Colonic mucosa (tissue), 4 donors: ENCODE measurements around the gene LELP1. TPM values are rescaled to one million over a fixed set of nuclear protein-coding genes. Genes with fewer than 3 reads are reported as not detected.

Source experiments
- DNase-seq: peaks from one replicate; pipeline ENCODE4 v3.0.0-alpha.2; 2020
- H3K27ac ChIP-seq: fragments of 200-600 bp; one replicate; pipeline ENCODE4 v1.8.0; 2021
- H3K27me3 ChIP-seq: fragments of 200-600 bp; one replicate; pipeline ENCODE4 v1.8.0; 2021
- H3K36me3 ChIP-seq: fragments of 200-600 bp; one replicate; pipeline ENCODE4 v1.8.0; 2021
- H3K4me1 ChIP-seq: fragments of 200-600 bp; one replicate; pipeline ENCODE4 v1.8.0; 2021; ENCODE audit warnings: mild to moderate bottlenecking
- H3K4me3 ChIP-seq: fragments of 200-600 bp; one replicate; pipeline ENCODE4 v1.8.0; 2021
- H3K9ac ChIP-seq, 2 donors: one replicate each; pipeline ENCODE4 v1.7.0; 2013; ENCODE audit warnings: control low read depth in 2 of 2, low read depth in 2 of 2, low read length in 2 of 2
- H3K9me3 ChIP-seq: fragments of 200-600 bp; one replicate; pipeline ENCODE4 v1.8.0; 2021
- intact Hi-C: fragments of 100-400 bp; cut with DNase I; formaldehyde crosslinking; loops from one replicate; pipeline ENCODE4 v1.14.1; 2022
- total RNA-seq, 2 donors: library from RNA; stranded (reverse); fragmentation: NEBNext Ultra II Directional in 1 of 2; extraction: Animal tissue kit (Norgen Biotek cat#: 25700) in 1 of 2; gene quantifications; one replicate each; pipeline ENCODE4 v1.2.1, GENCODE V29; 2021
- TF ChIP-seq, protein P1 (sequence below): fragments of 200-600 bp; IDR thresholded peaks from one replicate; pipeline ENCODE4 v1.8.0; 2022; ENCODE audit warnings: antibody characterized with exemption, mild to moderate bottlenecking
- donor health status: healthy.
- donor health status: DM: no; HTN: no; CAD: no.
- donor health status: DM: no; HTN: no; CAD: no.

Gene LELP1
- total RNA-seq, 2 donors from 2014 or later: not detected

DNA sequence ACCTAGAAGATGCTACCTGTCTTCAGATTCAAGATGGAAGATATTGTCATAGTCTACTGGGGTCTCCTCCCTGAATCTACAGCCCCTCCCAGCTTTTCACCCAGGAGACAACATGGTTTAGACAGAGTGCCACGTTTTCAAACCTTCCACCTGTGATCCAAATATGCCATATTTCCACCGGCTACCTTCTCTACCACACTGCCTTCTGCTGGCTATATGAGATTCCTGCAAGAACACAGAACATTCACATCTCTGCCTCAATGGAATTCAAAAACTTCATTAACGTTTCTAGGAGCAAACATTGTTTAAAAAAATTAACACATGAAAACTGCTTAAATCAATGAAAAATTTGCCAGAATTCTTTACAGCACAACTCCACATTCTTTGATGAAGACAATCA lies 12.9 kb upstream of the LELP1 start:
- no peaks in the 10 kb centered on the region for H3K4me1 ChIP-seq
- H3K36me3 ChIP-seq: no peaks in the 10 kb centered on the region
- intact Hi-C loops: no loop called here
- H3K9me3 ChIP-seq: no peaks in the 10 kb centered on the region
- H3K27me3 ChIP-seq: no peaks in the 10 kb centered on the region
- no peak overlapping the region for H3K4me3 ChIP-seq
- TF ChIP-seq, protein P1, sequence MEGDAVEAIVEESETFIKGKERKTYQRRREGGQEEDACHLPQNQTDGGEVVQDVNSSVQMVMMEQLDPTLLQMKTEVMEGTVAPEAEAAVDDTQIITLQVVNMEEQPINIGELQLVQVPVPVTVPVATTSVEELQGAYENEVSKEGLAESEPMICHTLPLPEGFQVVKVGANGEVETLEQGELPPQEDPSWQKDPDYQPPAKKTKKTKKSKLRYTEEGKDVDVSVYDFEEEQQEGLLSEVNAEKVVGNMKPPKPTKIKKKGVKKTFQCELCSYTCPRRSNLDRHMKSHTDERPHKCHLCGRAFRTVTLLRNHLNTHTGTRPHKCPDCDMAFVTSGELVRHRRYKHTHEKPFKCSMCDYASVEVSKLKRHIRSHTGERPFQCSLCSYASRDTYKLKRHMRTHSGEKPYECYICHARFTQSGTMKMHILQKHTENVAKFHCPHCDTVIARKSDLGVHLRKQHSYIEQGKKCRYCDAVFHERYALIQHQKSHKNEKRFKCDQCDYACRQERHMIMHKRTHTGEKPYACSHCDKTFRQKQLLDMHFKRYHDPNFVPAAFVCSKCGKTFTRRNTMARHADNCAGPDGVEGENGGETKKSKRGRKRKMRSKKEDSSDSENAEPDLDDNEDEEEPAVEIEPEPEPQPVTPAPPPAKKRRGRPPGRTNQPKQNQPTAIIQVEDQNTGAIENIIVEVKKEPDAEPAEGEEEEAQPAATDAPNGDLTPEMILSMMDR: no peak
- no peak for DNase-seq
- H3K9ac ChIP-seq: no peak overlapping the region
- H3K27ac ChIP-seq: no peak overlapping the region

DNA sequence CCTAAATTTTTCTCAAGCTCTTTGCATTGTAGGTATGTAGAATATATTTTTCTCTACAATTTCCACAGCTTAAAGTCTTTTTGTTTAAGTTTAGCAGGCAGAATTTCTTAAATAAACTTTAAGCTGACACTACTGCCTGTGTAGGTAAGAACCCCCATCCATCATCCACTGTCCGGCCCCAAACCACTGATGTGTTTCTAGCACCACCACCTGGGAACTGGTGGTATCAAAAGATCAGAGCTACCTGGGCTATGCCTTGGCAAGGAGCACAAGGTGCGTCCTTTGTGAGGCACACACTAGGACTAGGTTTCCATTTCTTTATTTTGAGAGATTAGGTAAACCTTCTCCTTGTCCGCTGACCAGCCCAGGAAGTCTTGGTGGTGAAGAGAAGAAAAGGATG lies 10.5 kb upstream of the LELP1 start:
- H3K27ac ChIP-seq: no peak overlapping the region
- TF ChIP-seq, protein P1: no peak
- no peak overlapping the region for H3K4me3 ChIP-seq
- H3K4me1 ChIP-seq: no peaks in the 10 kb centered on the region
- H3K27me3 ChIP-seq: no peaks in the 10 kb centered on the region
- intact Hi-C loops: no loop called here
- no peak overlapping the region for H3K9ac ChIP-seq
- DNase-seq: no peak
- no peaks in the 10 kb centered on the region for H3K9me3 ChIP-seq
- no peaks in the 10 kb centered on the region for H3K36me3 ChIP-seq

DNA sequence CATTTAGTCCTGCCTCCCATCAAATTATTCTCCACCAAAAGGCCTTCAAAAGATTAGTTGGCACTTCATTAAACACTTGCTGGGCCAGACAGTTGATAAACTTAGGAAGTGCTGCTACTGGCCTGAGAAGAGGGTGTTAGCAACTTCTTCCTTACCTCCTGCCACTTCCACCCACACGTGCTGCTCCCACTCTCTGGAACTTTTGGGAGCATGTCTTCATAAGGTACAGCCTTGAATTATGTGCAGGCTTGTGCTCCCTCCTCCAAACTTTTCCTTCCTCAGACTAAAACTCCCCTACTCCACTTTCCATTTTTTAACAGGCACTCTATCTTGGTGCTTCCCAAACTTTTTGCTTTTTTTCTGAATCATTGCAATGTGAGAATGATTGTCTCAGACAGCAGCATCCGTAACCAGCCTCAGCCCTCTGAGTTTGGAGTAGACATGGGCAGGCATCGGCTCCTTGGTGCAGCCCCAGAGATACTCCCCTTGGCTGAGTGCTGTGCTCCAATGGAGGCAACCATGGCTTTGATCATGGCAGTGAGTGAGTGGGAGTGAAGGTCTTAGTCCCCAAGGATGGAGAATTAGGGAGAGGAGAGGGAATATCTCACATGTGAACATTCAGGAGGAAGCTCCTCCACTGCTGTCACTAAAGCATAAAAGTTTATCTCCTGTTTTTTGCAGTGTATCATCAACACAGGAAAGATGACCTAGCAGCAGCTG lies 8.7 kb upstream of the LELP1 start:
- H3K4me3 ChIP-seq: no peak overlapping the region
- intact Hi-C loops: no loop called here
- H3K27ac ChIP-seq: no peak overlapping the region
- no peaks in the 10 kb centered on the region for H3K4me1 ChIP-seq
- DNase-seq: no peak
- no peak overlapping the region for H3K9ac ChIP-seq
- TF ChIP-seq, protein P1: no peak
- H3K27me3 ChIP-seq: no peaks in the 10 kb centered on the region
- no peaks in the 10 kb centered on the region for H3K36me3 ChIP-seq
- H3K9me3 ChIP-seq: no peaks in the 10 kb centered on the region

DNA sequence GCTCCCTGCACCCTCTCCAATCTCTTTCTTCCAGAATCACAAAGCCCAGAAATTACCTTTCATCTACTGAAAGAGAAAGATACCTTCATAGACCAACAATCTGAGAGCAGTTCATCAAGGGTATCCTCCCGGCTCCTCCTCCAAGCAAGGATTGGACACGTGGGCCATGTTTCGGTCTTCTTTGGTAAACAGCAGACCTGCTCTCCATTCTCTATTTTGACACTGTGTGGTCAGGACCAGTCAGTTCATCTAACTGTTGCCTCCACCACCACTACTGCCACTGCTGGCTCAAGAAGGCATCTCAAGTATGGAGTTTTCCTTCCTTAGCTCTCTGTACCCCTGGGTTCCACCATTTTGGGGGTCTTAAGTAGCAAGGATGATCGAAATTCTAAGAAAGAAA lies 8.0 kb upstream of the LELP1 start:
- no peak for DNase-seq
- Histone ChIP-seq H3K27me3 (no peaks in the 10 kb centered on the region), H3K9ac (no peak overlapping the region), H3K36me3 (no peaks in the 10 kb centered on the region), H3K27ac (no peak overlapping the region), H3K4me3 (no peak overlapping the region), H3K9me3 (no peaks in the 10 kb centered on the region), H3K4me1 (no peaks in the 10 kb centered on the region)
- TF ChIP-seq, protein P1: no peak
- intact Hi-C loops: no loop called here

DNA sequence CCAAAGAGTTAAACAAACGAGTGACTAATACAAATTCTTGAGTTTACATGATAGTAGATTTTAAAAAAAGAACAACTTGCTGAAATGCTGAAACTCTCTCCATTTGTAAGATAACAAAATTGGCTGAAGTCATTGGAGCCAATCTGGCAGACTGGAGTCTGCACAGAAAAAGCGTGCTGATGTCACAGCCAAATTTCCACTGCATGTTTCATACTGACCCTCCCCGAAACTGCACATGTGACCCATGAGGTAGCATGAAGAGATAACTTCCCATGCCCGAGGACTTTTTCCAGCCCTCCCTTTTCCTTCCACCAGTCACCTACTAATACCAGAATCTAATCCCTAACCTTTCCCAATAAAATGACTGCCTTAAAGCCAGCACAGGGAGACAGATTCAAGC lies 1.2 kb upstream of the LELP1 start:
- TF ChIP-seq, protein P1: no peak
- intact Hi-C loops: no loop called here
- no peak overlapping the region for H3K27ac ChIP-seq
- no peak overlapping the region for H3K4me3 ChIP-seq
- no peak for DNase-seq
- no peak overlapping the region for H3K9ac ChIP-seq
- no peaks in the 10 kb centered on the region for H3K4me1 ChIP-seq
- no peaks in the 10 kb centered on the region for H3K27me3 ChIP-seq
- no peaks in the 10 kb centered on the region for H3K9me3 ChIP-seq
- no peaks in the 10 kb centered on the region for H3K36me3 ChIP-seq
